HFF-Myc (cell line): ENCODE results near the gene LRRC66.
A peak's percentile ranks its signal among the peaks of the same experiment; 100 is the strongest.

ENCODE experiments used
- DNase-seq: peaks from one replicate; pipeline ENCODE4 v3.0.0-alpha.2; 2011; ENCODE audit warnings: low read depth; ENCODE audit errors: extremely low read depth
- H3K4me3 ChIP-seq: replicated peaks from 2 replicates; pipeline ENCODE4 v1.5.1; 2011; ENCODE audit warnings: low read depth, mild to moderate bottlenecking, control low read depth, low read length
- CTCF ChIP-seq: IDR thresholded peaks from 2 replicates; pipeline ENCODE4 v1.5.1; 2012; ENCODE audit warnings: mild to moderate bottlenecking, low read depth, low read length, control low read depth; ENCODE audit errors: missing control alignments

Gene LRRC66

GRCh38 chr4:52036886-52037530 is 16.8 kb upstream of the LRRC66 start:
- no peak for DNase-seq
- no peak for TF ChIP-seq CTCF
- peak overlapping the region; percentile 68 for H3K4me3 ChIP-seq

- no peak for TF ChIP-seq CTCF
- no peak overlapping the region for H3K4me3 ChIP-seq
- no peak for DNase-seq
Measured at GRCh38 chr4:52035190-52035589, 15.0 kb upstream of the LRRC66 start.

DNA sequence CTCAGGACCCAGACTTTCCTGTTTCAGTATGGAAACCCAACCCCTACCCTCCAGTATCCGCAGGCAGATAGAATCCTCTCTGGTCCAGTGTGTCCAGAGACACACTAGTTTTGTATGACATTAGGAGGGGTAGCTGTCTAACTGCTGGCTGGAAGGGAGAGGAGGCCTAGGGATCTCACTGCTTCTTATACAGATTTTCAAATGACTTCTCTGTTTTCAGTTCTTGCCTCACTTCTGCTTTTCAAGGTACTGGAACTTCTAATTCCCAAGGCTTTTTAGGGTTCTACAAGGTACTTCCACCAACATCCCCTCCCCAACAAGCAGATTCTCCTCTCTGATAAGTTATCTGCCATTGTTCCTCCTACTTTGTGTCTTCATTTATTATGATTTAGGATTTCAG is 11.8 kb upstream of the LRRC66 start:
- no peak for TF ChIP-seq CTCF
- no peak overlapping the region for H3K4me3 ChIP-seq
- no peak for DNase-seq

- TF ChIP-seq CTCF = no peak
- peak; percentile 17 for DNase-seq
Measured at GRCh38 chr4:52028970-52029369, 8.8 kb upstream of the LRRC66 start.

GRCh38 chr4:52017814-52018213 is 2.3 kb downstream of the LRRC66 start:
- no peak for DNase-seq
- TF ChIP-seq CTCF = no peak
- H3K4me3 ChIP-seq = no peak overlapping the region

More at GRCh38 chr4:52028970-52029369, 8.8 kb upstream of the LRRC66 start:
- no peak overlapping the region for H3K4me3 ChIP-seq

DNA sequence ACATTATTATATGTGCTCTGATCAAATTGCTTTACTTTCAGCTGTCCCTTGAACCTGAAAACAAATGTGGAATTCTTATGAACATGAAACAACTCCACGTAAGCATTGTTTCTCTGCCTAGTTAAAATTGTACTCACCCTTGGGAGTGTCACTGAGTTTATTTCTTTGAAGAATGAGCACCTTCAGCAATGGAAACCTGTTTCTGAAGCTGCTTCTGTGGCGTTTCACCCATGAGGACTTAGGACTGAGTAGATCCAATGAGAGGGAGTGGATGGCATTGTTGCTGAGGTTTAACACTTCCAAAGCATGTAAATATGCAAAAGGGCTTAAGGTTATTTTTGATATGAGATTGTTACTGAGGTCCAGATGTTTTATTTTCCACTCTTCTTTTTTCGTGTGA is 3.2 kb downstream of the LRRC66 start:
- DNase-seq = no peak
- TF ChIP-seq CTCF = no peak
- no peak overlapping the region for H3K4me3 ChIP-seq

DNA sequence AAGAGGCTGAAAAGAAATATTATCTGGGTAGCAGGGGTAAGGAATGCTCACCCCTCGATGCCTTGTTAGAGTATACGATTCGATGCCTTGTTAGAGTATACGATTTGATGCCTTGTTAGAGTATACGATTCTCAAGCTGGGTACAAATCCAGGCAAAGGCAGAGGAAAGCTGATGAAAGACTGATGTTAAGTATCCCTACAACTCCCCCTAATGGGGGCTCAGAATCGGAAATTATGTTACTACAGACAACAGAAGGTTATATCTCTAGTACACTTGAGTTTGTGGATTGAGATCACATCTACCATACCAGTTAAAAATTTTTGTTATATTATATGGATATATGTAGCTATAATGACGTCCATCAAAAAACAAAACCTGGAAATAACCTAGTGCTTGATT is 4.8 kb downstream of the LRRC66 start:
- H3K4me3 ChIP-seq = no peak overlapping the region
- TF ChIP-seq CTCF = peak; percentile 10
- DNase-seq = peak; percentile 16
